ENCODE results near the gene RWDD4. TPM values are rescaled to one million over a fixed set of nuclear protein-coding genes. Genes with fewer than 3 reads are reported as not detected.
"Not testable (repeated sequence)": the region's sequence is repeated elsewhere in the genome, so short reads cannot be mapped to it uniquely, and the experiment has no call there.

RWDD4 gene
- total RNA-seq, 1 donor from 2014 or later = 21.2 TPM

GRCh38 chr4:183636923-183637322 is 22.1 kb downstream of the RWDD4 start:
- FAIRE-seq (no peak), DNase-seq (ENCODE audit: low spot score in 2 of 2) (no peak)

GRCh38 chr4:183636503-183636902 is 22.5 kb downstream of the RWDD4 start:
- no peak for FAIRE-seq
- DNase-seq (ENCODE audit: low spot score in 2 of 2) = no peak

- DNase-seq (ENCODE audit: low spot score in 2 of 2) (no peak), FAIRE-seq (no peak)
These were observed 23.2 kb downstream of the RWDD4 start for GRCh38 chr4:183635741-183636140.

GRCh38 chr4:183635321-183635720 is 23.7 kb downstream of the RWDD4 start:
- no peak for DNase-seq (ENCODE audit: low spot score in 2 of 2)

GRCh38 chr4:183633476-183634400 is 25.2 kb downstream of the RWDD4 start:
- FAIRE-seq (no peak), DNase-seq (ENCODE audit: low spot score in 2 of 2) (no peak)

More at GRCh38 chr4:183635321-183635720, 23.7 kb downstream of the RWDD4 start:
- no peak for FAIRE-seq

GRCh38 chr4:183632689-183633088 is 26.3 kb downstream of the RWDD4 start:
- no peak for FAIRE-seq
- no peak for DNase-seq (ENCODE audit: low spot score in 2 of 2)

- FAIRE-seq (no peak), DNase-seq (ENCODE audit: low spot score in 2 of 2) (no peak)
These were observed 27.3 kb downstream of the RWDD4 start for GRCh38 chr4:183631577-183632198.

GRCh38 chr4:183627979-183628588 is 30.9 kb downstream of the RWDD4 start:
- FAIRE-seq = no peak
- no peak for DNase-seq (ENCODE audit: low spot score in 2 of 2)

- DNase-seq (ENCODE audit: low spot score in 2 of 2); FAIRE-seq: not testable (repeated sequence)
These were observed 31.7 kb downstream of the RWDD4 start for GRCh38 chr4:183627286-183627685.

- FAIRE-seq = no peak
- DNase-seq (ENCODE audit: low spot score in 2 of 2) = no peak
These were observed 32.8 kb downstream of the RWDD4 start for GRCh38 chr4:183626168-183626567.

- FAIRE-seq = no peak
- DNase-seq (ENCODE audit: low spot score in 2 of 2) = no peak
These were observed 34.4 kb downstream of the RWDD4 start for GRCh38 chr4:183624548-183624947.

- no peak for DNase-seq (ENCODE audit: low spot score in 2 of 2)
- FAIRE-seq = no peak
These were observed 37.1 kb downstream of the RWDD4 start for GRCh38 chr4:183621875-183622274.

GRCh38 chr4:183620421-183620820 is 38.6 kb downstream of the RWDD4 start:
- no peak for FAIRE-seq
- no peak for DNase-seq (ENCODE audit: low spot score in 2 of 2)

GRCh38 chr4:183618681-183619080 is 40.3 kb downstream of the RWDD4 start:
- FAIRE-seq = no peak
- no peak for DNase-seq (ENCODE audit: low spot score in 2 of 2)

GRCh38 chr4:183617075-183617474 is 41.9 kb downstream of the RWDD4 start:
- no peak for DNase-seq (ENCODE audit: low spot score in 2 of 2)
- FAIRE-seq = no peak

- DNase-seq (ENCODE audit: low spot score in 2 of 2) = no peak
- no peak for FAIRE-seq
These were observed 46.4 kb downstream of the RWDD4 start for GRCh38 chr4:183612329-183613250.

- no peak for DNase-seq (ENCODE audit: low spot score in 2 of 2)
- FAIRE-seq = no peak
These were observed 47.7 kb downstream of the RWDD4 start for GRCh38 chr4:183611210-183611830.

GRCh38 chr4:183610613-183611012 is 48.4 kb downstream of the RWDD4 start:
- FAIRE-seq = no peak

GRCh38 chr4:183610033-183610432 is 49.0 kb downstream of the RWDD4 start:
- no peak for DNase-seq (ENCODE audit: low spot score in 2 of 2)
- FAIRE-seq = no peak

More at GRCh38 chr4:183610613-183611012, 48.4 kb downstream of the RWDD4 start:
- DNase-seq (ENCODE audit: low spot score in 2 of 2) = no peak

- DNase-seq (ENCODE audit: low spot score in 2 of 2) (no peak), FAIRE-seq (no peak)
These were observed 49.8 kb downstream of the RWDD4 start for GRCh38 chr4:183609151-183609550.
